WTC11 (cell line): ENCODE results near the gene POLR3GL.

Experiments
- CBFB ChIP-seq: sonication (generic); formaldehyde crosslinking; IDR thresholded peaks from 2 replicates; pipeline ENCODE4 v1.8.1; 2022; ENCODE audit warnings: mild to moderate bottlenecking, low read depth, missing genetic modification reagents
- NR1H2 ChIP-seq: sonication (generic); formaldehyde crosslinking; IDR thresholded peaks from 2 replicates; pipeline ENCODE4 v1.9.0; 2021; ENCODE audit warnings: mild to moderate bottlenecking, moderate library complexity, missing genetic modification reagents
- SP1 ChIP-seq: sonication (generic); formaldehyde crosslinking; conservative IDR thresholded peaks from 2 replicates; pipeline ENCODE4 v1.8.1; 2022; ENCODE audit warnings: missing genetic modification reagents
- TEAD4 ChIP-seq: sonication (generic); formaldehyde crosslinking; IDR thresholded peaks from 2 replicates; pipeline ENCODE4 v1.8.0; 2022; ENCODE audit warnings: mild to moderate bottlenecking, missing genetic modification reagents
- ZNF138 ChIP-seq: sonication (generic); formaldehyde crosslinking; conservative IDR thresholded peaks from 2 replicates; pipeline ENCODE4 v1.8.1; 2022; ENCODE audit warnings: mild to moderate bottlenecking, moderate library complexity, missing genetic modification reagents
- ZNF416 ChIP-seq: fragments of 250-450 bp; sonication (Bioruptor Pico); IDR thresholded peaks from 2 replicates; pipeline ENCODE4 v1.9.0; 2021; ENCODE audit warnings: mild to moderate bottlenecking, inconsistent platforms
- TF ChIP-seq, protein P1 (sequence below): fragments of 200-600 bp; IDR thresholded peaks from 2 replicates; pipeline ENCODE4 v1.8.0; 2022; ENCODE audit warnings: antibody characterized with exemption
- TF ChIP-seq, protein P2 (sequence below): fragments of 250-450 bp; sonication (Bioruptor Pico); IDR thresholded peaks from 2 replicates; pipeline ENCODE4 v2.1.2; 2022; ENCODE audit warnings: mild to moderate bottlenecking, moderate library complexity
- TF ChIP-seq, protein P3 (sequence below): sonication (generic); formaldehyde crosslinking; IDR thresholded peaks from 2 replicates; pipeline ENCODE4 v1.8.1; 2022; ENCODE audit warnings: mild to moderate bottlenecking, missing genetic modification reagents, moderate library complexity, borderline replicate concordance
- TF ChIP-seq, protein P4 (sequence below): sonication (generic); formaldehyde crosslinking; IDR thresholded peaks from 2 replicates; pipeline ENCODE4 v1.8.1; 2023; ENCODE audit warnings: mild to moderate bottlenecking, moderate library complexity, missing genetic modification reagents
- TF ChIP-seq, protein P5 (sequence below): sonication (generic); formaldehyde crosslinking; IDR thresholded peaks from 2 replicates; pipeline ENCODE4 v1.8.1; 2023; ENCODE audit warnings: mild to moderate bottlenecking, missing genetic modification reagents, borderline replicate concordance
- TF ChIP-seq, protein P6 (sequence below): sonication (generic); formaldehyde crosslinking; IDR thresholded peaks from 2 replicates; pipeline ENCODE4 v1.8.1; 2022; ENCODE audit warnings: low read depth, mild to moderate bottlenecking, moderate library complexity, missing genetic modification reagents, borderline replicate concordance
- TF ChIP-seq, protein P7 (sequence below): sonication (generic); formaldehyde crosslinking; IDR thresholded peaks from 2 replicates; pipeline ENCODE4 v1.8.0; 2022; ENCODE audit warnings: missing genetic modification reagents

DNA sequence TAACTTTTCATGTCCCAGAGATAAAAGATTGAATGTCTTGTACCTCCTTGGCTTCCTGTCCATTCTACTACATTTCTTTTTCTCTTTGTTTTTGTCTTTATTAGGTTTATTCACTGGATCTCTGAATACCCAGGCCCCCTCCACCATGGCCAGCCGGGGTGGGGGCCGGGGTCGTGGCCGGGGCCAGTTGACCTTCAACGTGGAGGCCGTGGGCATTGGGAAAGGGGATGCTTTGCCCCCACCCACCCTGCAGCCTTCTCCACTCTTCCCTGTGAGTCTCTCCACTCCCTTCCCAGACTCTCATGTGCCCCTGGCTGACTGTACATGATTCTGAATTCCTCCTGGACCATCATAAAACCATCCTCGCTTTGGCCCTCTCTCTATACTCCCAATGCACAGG lies 10.2 kb downstream of the POLR3GL start:
- TF ChIP-seq NR1H2 (CRISPR knock-in tag) (no peak), CBFB (no peak), SP1 (CRISPR knock-in tag) (no peak), ZNF416 (no peak), ZNF138 (CRISPR knock-in tag) (no peak), TEAD4 (no peak)
- TF ChIP-seq, protein P1, sequence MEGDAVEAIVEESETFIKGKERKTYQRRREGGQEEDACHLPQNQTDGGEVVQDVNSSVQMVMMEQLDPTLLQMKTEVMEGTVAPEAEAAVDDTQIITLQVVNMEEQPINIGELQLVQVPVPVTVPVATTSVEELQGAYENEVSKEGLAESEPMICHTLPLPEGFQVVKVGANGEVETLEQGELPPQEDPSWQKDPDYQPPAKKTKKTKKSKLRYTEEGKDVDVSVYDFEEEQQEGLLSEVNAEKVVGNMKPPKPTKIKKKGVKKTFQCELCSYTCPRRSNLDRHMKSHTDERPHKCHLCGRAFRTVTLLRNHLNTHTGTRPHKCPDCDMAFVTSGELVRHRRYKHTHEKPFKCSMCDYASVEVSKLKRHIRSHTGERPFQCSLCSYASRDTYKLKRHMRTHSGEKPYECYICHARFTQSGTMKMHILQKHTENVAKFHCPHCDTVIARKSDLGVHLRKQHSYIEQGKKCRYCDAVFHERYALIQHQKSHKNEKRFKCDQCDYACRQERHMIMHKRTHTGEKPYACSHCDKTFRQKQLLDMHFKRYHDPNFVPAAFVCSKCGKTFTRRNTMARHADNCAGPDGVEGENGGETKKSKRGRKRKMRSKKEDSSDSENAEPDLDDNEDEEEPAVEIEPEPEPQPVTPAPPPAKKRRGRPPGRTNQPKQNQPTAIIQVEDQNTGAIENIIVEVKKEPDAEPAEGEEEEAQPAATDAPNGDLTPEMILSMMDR, result no peak
- TF ChIP-seq, protein P2, sequence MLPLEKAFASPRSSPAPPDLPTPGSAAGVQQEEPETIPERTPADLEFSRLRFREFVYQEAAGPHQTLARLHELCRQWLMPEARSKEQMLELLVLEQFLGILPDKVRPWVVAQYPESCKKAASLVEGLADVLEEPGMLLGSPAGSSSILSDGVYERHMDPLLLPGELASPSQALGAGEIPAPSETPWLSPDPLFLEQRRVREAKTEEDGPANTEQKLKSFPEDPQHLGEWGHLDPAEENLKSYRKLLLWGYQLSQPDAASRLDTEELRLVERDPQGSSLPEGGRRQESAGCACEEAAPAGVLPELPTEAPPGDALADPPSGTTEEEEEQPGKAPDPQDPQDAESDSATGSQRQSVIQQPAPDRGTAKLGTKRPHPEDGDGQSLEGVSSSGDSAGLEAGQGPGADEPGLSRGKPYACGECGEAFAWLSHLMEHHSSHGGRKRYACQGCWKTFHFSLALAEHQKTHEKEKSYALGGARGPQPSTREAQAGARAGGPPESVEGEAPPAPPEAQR (CRISPR knock-in tag), result no peak
- TF ChIP-seq, protein P3, sequence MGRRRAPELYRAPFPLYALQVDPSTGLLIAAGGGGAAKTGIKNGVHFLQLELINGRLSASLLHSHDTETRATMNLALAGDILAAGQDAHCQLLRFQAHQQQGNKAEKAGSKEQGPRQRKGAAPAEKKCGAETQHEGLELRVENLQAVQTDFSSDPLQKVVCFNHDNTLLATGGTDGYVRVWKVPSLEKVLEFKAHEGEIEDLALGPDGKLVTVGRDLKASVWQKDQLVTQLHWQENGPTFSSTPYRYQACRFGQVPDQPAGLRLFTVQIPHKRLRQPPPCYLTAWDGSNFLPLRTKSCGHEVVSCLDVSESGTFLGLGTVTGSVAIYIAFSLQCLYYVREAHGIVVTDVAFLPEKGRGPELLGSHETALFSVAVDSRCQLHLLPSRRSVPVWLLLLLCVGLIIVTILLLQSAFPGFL, result no peak
- TF ChIP-seq, protein P4, sequence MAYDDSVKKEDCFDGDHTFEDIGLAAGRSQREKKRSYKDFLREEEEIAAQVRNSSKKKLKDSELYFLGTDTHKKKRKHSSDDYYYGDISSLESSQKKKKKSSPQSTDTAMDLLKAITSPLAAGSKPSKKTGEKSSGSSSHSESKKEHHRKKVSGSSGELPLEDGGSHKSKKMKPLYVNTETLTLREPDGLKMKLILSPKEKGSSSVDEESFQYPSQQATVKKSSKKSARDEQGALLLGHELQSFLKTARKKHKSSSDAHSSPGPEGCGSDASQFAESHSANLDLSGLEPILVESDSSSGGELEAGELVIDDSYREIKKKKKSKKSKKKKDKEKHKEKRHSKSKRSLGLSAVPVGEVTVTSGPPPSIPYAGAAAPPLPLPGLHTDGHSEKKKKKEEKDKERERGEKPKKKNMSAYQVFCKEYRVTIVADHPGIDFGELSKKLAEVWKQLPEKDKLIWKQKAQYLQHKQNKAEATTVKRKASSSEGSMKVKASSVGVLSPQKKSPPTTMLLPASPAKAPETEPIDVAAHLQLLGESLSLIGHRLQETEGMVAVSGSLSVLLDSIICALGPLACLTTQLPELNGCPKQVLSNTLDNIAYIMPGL (CRISPR knock-in tag), result no peak
- TF ChIP-seq, protein P5, sequence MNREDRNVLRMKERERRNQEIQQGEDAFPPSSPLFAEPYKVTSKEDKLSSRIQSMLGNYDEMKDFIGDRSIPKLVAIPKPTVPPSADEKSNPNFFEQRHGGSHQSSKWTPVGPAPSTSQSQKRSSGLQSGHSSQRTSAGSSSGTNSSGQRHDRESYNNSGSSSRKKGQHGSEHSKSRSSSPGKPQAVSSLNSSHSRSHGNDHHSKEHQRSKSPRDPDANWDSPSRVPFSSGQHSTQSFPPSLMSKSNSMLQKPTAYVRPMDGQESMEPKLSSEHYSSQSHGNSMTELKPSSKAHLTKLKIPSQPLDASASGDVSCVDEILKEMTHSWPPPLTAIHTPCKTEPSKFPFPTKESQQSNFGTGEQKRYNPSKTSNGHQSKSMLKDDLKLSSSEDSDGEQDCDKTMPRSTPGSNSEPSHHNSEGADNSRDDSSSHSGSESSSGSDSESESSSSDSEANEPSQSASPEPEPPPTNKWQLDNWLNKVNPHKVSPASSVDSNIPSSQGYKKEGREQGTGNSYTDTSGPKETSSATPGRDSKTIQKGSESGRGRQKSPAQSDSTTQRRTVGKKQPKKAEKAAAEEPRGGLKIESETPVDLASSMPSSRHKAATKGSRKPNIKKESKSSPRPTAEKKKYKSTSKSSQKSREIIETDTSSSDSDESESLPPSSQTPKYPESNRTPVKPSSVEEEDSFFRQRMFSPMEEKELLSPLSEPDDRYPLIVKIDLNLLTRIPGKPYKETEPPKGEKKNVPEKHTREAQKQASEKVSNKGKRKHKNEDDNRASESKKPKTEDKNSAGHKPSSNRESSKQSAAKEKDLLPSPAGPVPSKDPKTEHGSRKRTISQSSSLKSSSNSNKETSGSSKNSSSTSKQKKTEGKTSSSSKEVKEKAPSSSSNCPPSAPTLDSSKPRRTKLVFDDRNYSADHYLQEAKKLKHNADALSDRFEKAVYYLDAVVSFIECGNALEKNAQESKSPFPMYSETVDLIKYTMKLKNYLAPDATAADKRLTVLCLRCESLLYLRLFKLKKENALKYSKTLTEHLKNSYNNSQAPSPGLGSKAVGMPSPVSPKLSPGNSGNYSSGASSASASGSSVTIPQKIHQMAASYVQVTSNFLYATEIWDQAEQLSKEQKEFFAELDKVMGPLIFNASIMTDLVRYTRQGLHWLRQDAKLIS (CRISPR knock-in tag), result no peak
- TF ChIP-seq, protein P6, sequence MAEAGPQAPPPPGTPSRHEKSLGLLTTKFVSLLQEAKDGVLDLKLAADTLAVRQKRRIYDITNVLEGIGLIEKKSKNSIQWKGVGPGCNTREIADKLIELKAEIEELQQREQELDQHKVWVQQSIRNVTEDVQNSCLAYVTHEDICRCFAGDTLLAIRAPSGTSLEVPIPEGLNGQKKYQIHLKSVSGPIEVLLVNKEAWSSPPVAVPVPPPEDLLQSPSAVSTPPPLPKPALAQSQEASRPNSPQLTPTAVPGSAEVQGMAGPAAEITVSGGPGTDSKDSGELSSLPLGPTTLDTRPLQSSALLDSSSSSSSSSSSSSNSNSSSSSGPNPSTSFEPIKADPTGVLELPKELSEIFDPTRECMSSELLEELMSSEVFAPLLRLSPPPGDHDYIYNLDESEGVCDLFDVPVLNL, result no peak
- TF ChIP-seq, protein P7, sequence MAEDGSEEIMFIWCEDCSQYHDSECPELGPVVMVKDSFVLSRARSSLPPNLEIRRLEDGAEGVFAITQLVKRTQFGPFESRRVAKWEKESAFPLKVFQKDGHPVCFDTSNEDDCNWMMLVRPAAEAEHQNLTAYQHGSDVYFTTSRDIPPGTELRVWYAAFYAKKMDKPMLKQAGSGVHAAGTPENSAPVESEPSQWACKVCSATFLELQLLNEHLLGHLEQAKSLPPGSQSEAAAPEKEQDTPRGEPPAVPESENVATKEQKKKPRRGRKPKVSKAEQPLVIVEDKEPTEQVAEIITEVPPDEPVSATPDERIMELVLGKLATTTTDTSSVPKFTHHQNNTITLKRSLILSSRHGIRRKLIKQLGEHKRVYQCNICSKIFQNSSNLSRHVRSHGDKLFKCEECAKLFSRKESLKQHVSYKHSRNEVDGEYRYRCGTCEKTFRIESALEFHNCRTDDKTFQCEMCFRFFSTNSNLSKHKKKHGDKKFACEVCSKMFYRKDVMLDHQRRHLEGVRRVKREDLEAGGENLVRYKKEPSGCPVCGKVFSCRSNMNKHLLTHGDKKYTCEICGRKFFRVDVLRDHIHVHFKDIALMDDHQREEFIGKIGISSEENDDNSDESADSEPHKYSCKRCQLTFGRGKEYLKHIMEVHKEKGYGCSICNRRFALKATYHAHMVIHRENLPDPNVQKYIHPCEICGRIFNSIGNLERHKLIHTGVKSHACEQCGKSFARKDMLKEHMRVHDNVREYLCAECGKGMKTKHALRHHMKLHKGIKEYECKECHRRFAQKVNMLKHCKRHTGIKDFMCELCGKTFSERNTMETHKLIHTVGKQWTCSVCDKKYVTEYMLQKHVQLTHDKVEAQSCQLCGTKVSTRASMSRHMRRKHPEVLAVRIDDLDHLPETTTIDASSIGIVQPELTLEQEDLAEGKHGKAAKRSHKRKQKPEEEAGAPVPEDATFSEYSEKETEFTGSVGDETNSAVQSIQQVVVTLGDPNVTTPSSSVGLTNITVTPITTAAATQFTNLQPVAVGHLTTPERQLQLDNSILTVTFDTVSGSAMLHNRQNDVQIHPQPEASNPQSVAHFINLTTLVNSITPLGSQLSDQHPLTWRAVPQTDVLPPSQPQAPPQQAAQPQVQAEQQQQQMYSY (CRISPR knock-in tag), result no peak
